IMR-90 (cell line): ENCODE data around the gene SSTR1.

Source experiments
- CHD1 ChIP-seq: IDR thresholded peaks from 2 replicates; pipeline ENCODE4 v1.6.1; 2012; ENCODE audit warnings: low read depth, low read length, improper control_type of control experiment
- POLR2A ChIP-seq: IDR thresholded peaks from 2 replicates; pipeline ENCODE4 v1.6.1; 2012; ENCODE audit warnings: mild to moderate bottlenecking, low read depth, low read length
- TF ChIP-seq, protein P1 (sequence below): conservative IDR thresholded peaks from 2 replicates; pipeline ENCODE4 v1.5.1; 2012; ENCODE audit warnings: mild to moderate bottlenecking, low read depth, low read length, improper control_type of control experiment

DNA sequence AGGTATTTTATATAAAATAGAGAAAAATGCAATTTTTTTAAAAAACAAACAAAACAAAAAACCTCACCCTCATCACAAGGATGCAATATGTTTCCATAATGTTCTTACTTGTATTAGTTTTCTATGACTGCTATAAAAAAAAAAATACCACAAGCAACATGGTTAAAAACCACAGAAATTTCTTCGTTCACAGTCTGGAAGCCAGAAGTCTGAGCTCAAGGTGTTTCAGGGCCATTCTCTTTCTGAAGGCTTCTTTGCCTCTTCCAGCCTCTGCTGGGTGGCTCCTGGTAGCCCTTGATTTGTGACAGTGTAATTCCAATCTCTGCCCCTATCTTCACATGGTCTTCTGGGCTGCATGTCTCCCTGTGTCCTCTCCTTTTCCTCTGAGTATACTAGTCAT lies 21.5 kb upstream of the SSTR1 start:
- TF ChIP-seq, protein P1, sequence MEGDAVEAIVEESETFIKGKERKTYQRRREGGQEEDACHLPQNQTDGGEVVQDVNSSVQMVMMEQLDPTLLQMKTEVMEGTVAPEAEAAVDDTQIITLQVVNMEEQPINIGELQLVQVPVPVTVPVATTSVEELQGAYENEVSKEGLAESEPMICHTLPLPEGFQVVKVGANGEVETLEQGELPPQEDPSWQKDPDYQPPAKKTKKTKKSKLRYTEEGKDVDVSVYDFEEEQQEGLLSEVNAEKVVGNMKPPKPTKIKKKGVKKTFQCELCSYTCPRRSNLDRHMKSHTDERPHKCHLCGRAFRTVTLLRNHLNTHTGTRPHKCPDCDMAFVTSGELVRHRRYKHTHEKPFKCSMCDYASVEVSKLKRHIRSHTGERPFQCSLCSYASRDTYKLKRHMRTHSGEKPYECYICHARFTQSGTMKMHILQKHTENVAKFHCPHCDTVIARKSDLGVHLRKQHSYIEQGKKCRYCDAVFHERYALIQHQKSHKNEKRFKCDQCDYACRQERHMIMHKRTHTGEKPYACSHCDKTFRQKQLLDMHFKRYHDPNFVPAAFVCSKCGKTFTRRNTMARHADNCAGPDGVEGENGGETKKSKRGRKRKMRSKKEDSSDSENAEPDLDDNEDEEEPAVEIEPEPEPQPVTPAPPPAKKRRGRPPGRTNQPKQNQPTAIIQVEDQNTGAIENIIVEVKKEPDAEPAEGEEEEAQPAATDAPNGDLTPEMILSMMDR: no peak
- no peak for TF ChIP-seq POLR2A
- no peak for TF ChIP-seq CHD1
